Measurements from ENCODE around the gene CRISP1.

GRCh38 chr6:49906526-49906925 is 40.2 kb upstream of the CRISP1 start:
- TF ChIP-seq POLR2A (IDR thresholded peaks at IDR 0.05) (no peak), CTCF (IDR thresholded peaks at IDR 0.05) (no peak)
